Measurements from ENCODE around the gene RNF40.

DNA sequence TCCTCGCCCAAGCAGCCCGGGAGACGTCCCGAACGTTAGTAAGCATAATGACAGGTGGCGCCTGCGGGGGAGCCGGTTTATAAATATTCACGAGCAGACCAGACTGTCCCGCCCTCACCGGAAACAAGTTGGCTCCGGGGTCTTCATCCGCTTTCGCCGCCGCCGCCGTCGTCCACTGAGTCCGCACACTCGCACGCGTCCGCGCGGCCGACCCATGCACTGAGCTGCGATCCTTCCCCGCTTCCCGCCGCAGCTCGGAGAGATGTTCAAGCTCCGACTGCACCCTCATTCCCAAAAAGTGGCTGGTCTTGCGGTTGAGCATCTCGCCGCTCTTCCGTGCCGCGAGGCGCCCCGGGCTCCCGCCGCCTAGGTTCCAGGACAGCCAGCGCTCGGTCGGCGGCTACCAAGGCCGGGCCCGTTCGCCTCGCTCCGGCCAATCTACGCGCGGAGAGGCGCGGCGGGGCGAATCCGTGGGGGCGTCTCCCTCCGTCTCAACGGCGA is 645 bp upstream of the RNF40 start:
- no peak for TF ChIP-seq POLR2A (IDR thresholded peaks at IDR 0.05)
- TF ChIP-seq, protein P1, sequence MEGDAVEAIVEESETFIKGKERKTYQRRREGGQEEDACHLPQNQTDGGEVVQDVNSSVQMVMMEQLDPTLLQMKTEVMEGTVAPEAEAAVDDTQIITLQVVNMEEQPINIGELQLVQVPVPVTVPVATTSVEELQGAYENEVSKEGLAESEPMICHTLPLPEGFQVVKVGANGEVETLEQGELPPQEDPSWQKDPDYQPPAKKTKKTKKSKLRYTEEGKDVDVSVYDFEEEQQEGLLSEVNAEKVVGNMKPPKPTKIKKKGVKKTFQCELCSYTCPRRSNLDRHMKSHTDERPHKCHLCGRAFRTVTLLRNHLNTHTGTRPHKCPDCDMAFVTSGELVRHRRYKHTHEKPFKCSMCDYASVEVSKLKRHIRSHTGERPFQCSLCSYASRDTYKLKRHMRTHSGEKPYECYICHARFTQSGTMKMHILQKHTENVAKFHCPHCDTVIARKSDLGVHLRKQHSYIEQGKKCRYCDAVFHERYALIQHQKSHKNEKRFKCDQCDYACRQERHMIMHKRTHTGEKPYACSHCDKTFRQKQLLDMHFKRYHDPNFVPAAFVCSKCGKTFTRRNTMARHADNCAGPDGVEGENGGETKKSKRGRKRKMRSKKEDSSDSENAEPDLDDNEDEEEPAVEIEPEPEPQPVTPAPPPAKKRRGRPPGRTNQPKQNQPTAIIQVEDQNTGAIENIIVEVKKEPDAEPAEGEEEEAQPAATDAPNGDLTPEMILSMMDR (IDR thresholded peaks at IDR 0.05) = no peak
